Measurements from ENCODE around the gene PDE1C.

PDE1C gene

GRCh38 chr7:31982962-31983361 lies 87.2 kb downstream of the PDE1C start:
- no peak for DNase-seq (ENCODE audit: low read depth)
- no peak overlapping the region for H3K4me3 ChIP-seq (ENCODE audit: low read depth, low read length)
- TF ChIP-seq CTCF (IDR thresholded peaks at IDR 0.05; ENCODE audit: low read depth, low read length, missing control alignments), result no peak

GRCh38 chr7:31981874-31982390 lies 88.3 kb downstream of the PDE1C start:
- no peak for TF ChIP-seq CTCF (IDR thresholded peaks at IDR 0.05; ENCODE audit: low read depth, low read length, missing control alignments)
- H3K4me3 ChIP-seq (ENCODE audit: low read depth, low read length), result no peak overlapping the region
- no peak for DNase-seq (ENCODE audit: low read depth)

GRCh38 chr7:31979690-31980330 lies 90.4 kb downstream of the PDE1C start:
- no peak overlapping the region for H3K4me3 ChIP-seq (ENCODE audit: low read depth, low read length)
- DNase-seq (ENCODE audit: low read depth), result no peak
- no peak for TF ChIP-seq CTCF (IDR thresholded peaks at IDR 0.05; ENCODE audit: low read depth, low read length, missing control alignments)

- H3K4me3 ChIP-seq (ENCODE audit: low read depth, low read length), result no peak overlapping the region
- no peak for DNase-seq (ENCODE audit: low read depth)
- no peak for TF ChIP-seq CTCF (IDR thresholded peaks at IDR 0.05; ENCODE audit: low read depth, low read length, missing control alignments)
Measured at GRCh38 chr7:31975546-31975945, 94.7 kb downstream of the PDE1C start.

- DNase-seq (ENCODE audit: low read depth), result no peak
- H3K4me3 ChIP-seq (ENCODE audit: low read depth, low read length), result no peak overlapping the region
- TF ChIP-seq CTCF (IDR thresholded peaks at IDR 0.05; ENCODE audit: low read depth, low read length, missing control alignments), result no peak
Measured at GRCh38 chr7:31974351-31974750, 95.9 kb downstream of the PDE1C start.

GRCh38 chr7:31971049-31971667 lies 99.0 kb downstream of the PDE1C start:
- H3K4me3 ChIP-seq (ENCODE audit: low read depth, low read length), result no peak overlapping the region
- no peak for DNase-seq (ENCODE audit: low read depth)
- no peak for TF ChIP-seq CTCF (IDR thresholded peaks at IDR 0.05; ENCODE audit: low read depth, low read length, missing control alignments)

- DNase-seq (ENCODE audit: low read depth), result no peak
- no peak overlapping the region for H3K4me3 ChIP-seq (ENCODE audit: low read depth, low read length)
- no peak for TF ChIP-seq CTCF (IDR thresholded peaks at IDR 0.05; ENCODE audit: low read depth, low read length, missing control alignments)
Measured at GRCh38 chr7:31970501-31970900, 99.7 kb downstream of the PDE1C start.
